DOHH2 (cell line): ENCODE measurements around the gene USP32.

Source experiments
- H3F3A ChIP-seq: fragments of 200-600 bp; sonication (generic), shearing (Covaris generic); 2 replicates; pipeline ENCODE4 v1.6.0; 2016; ENCODE audit warnings: antibody characterized with exemption, mild to moderate bottlenecking; ENCODE audit not compliant: control insufficient read depth, insufficient read depth
- H3K27ac ChIP-seq: fragments of 200-600 bp; sonication (generic); 2 replicates; pipeline ENCODE4 v1.5.1; 2014; ENCODE audit warnings: low read depth, mild to moderate bottlenecking, low read length, moderate library complexity
- H3K27me3 ChIP-seq: fragments of 200-600 bp; sonication (generic); 2 replicates; pipeline ENCODE4 v1.6.1; 2014; ENCODE audit warnings: mild to moderate bottlenecking, low read length, mixed read lengths; ENCODE audit not compliant: control insufficient read depth
- H3K36me3 ChIP-seq: fragments of 200-600 bp; sonication (generic); 2 replicates; pipeline ENCODE4 v1.6.1; 2014; ENCODE audit warnings: mild to moderate bottlenecking, low read length, moderate library complexity, mixed read lengths; ENCODE audit not compliant: control insufficient read depth
- H3K4me1 ChIP-seq: fragments of 200-600 bp; sonication (generic); 2 replicates; pipeline ENCODE4 v1.6.1; 2014; ENCODE audit warnings: mild to moderate bottlenecking, low read length, mixed read lengths; ENCODE audit not compliant: control insufficient read depth
- H3K4me2 ChIP-seq: fragments of 200-600 bp; sonication (generic); 2 replicates; pipeline ENCODE4 v1.6.0; 2014; ENCODE audit warnings: mild to moderate bottlenecking, low read length, moderate library complexity
- H3K4me3 ChIP-seq: fragments of 200-600 bp; sonication (generic); 2 replicates; pipeline ENCODE4 v1.5.1; 2014; ENCODE audit warnings: mild to moderate bottlenecking, low read length, mixed read lengths
- H3K79me2 ChIP-seq: fragments of 200-600 bp; sonication (generic); 2 replicates; pipeline ENCODE4 v1.6.1; 2014; ENCODE audit warnings: mild to moderate bottlenecking, low read length, mixed read lengths; ENCODE audit not compliant: control insufficient read depth
- H3K9me2 ChIP-seq: fragments of 200-600 bp; sonication (generic); replicated peaks from 2 replicates; pipeline ENCODE4 v1.6.1; 2014; ENCODE audit warnings: mild to moderate bottlenecking, low read length, mixed read lengths; ENCODE audit not compliant: control insufficient read depth
- H3K9me3 ChIP-seq: fragments of 200-600 bp; sonication (generic); 2 replicates; pipeline ENCODE4 v1.6.1; 2014; ENCODE audit warnings: antibody characterized with exemption, low read length, mixed read lengths; ENCODE audit not compliant: control insufficient read depth, insufficient read depth
- H4K20me1 ChIP-seq: fragments of 200-600 bp; sonication (generic); 2 replicates; pipeline ENCODE4 v1.6.0; 2014; ENCODE audit warnings: low read depth, mild to moderate bottlenecking, antibody characterized with exemption, low read length, moderate library complexity; ENCODE audit not compliant: control insufficient read depth, insufficient read depth
- CTCF ChIP-seq: fragments of 200-600 bp; sonication (generic); IDR thresholded peaks from one replicate; pipeline ENCODE4 v1.5.1; 2014; ENCODE audit warnings: antibody characterized with exemption, mild to moderate bottlenecking, low read depth, low read length; ENCODE audit not compliant: poor library complexity, severe bottlenecking
- EZH2phosphoT487 ChIP-seq: fragments of 200-600 bp; sonication (generic); IDR thresholded peaks from 2 replicates; pipeline ENCODE4 v1.6.1; 2017; ENCODE audit warnings: borderline replicate concordance, mild to moderate bottlenecking, antibody characterized with exemption, low read length, moderate library complexity, mixed read lengths

Gene USP32

GRCh38 chr17:60269417-60269816 is 122.5 kb downstream of the USP32 start:
- Histone ChIP-seq H3K9me2 (no peaks in the 10 kb centered on the region), H4K20me1 (no peaks in the 10 kb centered on the region), H3K4me2 (no peak overlapping the region), H3K27ac (no peak overlapping the region), H3K4me1 (no peaks in the 10 kb centered on the region), H3K27me3 (no peaks in the 10 kb centered on the region), H3K36me3 (no peaks in the 10 kb centered on the region), H3K9me3 (no peaks in the 10 kb centered on the region), H3F3A (no peaks in the 10 kb centered on the region), H3K79me2 (no peaks in the 10 kb centered on the region), H3K4me3 (no peak overlapping the region)
- TF ChIP-seq CTCF = no peak
- no peak for TF ChIP-seq EZH2phosphoT487

- H4K20me1 ChIP-seq = no peaks in the 10 kb centered on the region
- no peak overlapping the region for H3K4me3 ChIP-seq
- TF ChIP-seq EZH2phosphoT487 (no peak), CTCF (no peak)
Observed at GRCh38 chr17:60260540-60260939, 131.4 kb downstream of the USP32 start.

GRCh38 chr17:60258313-60258712 is 133.6 kb downstream of the USP32 start:
- Histone ChIP-seq H4K20me1 (no peaks in the 10 kb centered on the region), H3F3A (no peaks in the 10 kb centered on the region), H3K4me2 (no peak overlapping the region), H3K27me3 (no peaks in the 10 kb centered on the region), H3K9me2 (no peaks in the 10 kb centered on the region), H3K4me1 (no peaks in the 10 kb centered on the region), H3K4me3 (no peak overlapping the region), H3K36me3 (no peaks in the 10 kb centered on the region), H3K79me2 (no peaks in the 10 kb centered on the region), H3K9me3 (no peaks in the 10 kb centered on the region), H3K27ac (no peak overlapping the region)
- TF ChIP-seq CTCF (no peak), EZH2phosphoT487 (no peak)

More at GRCh38 chr17:60260540-60260939, 131.4 kb downstream of the USP32 start:
- Histone ChIP-seq H3K27ac (no peak overlapping the region), H3K4me2 (no peak overlapping the region), H3K79me2 (no peaks in the 10 kb centered on the region), H3K36me3 (no peaks in the 10 kb centered on the region), H3K9me3 (no peaks in the 10 kb centered on the region), H3K4me1 (no peaks in the 10 kb centered on the region), H3K27me3 (no peaks in the 10 kb centered on the region), H3F3A (no peaks in the 10 kb centered on the region), H3K9me2 (no peaks in the 10 kb centered on the region)

- no peaks in the 10 kb centered on the region for H3F3A ChIP-seq
- no peak overlapping the region for H3K4me3 ChIP-seq
- no peaks in the 10 kb centered on the region for H3K79me2 ChIP-seq
- H3K4me1 ChIP-seq = no peaks in the 10 kb centered on the region
- H3K27me3 ChIP-seq = no peaks in the 10 kb centered on the region
- no peaks in the 10 kb centered on the region for H4K20me1 ChIP-seq
- H3K36me3 ChIP-seq = no peaks in the 10 kb centered on the region
- no peak overlapping the region for H3K27ac ChIP-seq
- no peaks in the 10 kb centered on the region for H3K9me3 ChIP-seq
- H3K9me2 ChIP-seq = no peaks in the 10 kb centered on the region
- H3K4me2 ChIP-seq = no peak overlapping the region
- TF ChIP-seq CTCF (no peak), EZH2phosphoT487 (no peak)
Observed at GRCh38 chr17:60256174-60256573, 135.8 kb downstream of the USP32 start.
